Caco-2 (cell line): ENCODE measurements around the gene LRRC2. TPM values are rescaled to one million over a fixed set of nuclear protein-coding genes. Genes with fewer than 3 reads are reported as not detected.

ENCODE experiments used
- BruUV-seq: library from RNA; stranded (reverse); fragments of 400-500 nt; replicated peaks from 2 replicates; lab custom pipeline; 2021; lab: Mats Ljungman, UMichigan
- CTCF ChIA-PET: fragments of 300-600 bp; sonication (Branson Sonifier 250); formaldehyde crosslinking; loops from one replicate; lab custom pipeline; 2022; ENCODE audit warnings: antibody characterized with exemption; lab: Charles Lee
- POLR2A ChIA-PET: fragments of 300-600 bp; sonication (Branson Sonifier 250); formaldehyde crosslinking; loops from one replicate; lab custom pipeline; 2022; ENCODE audit warnings: antibody characterized with exemption; lab: Charles Lee
- DNase-seq, 2 experiments: peaks; one replicate each; pipeline versions ENCODE4 v3.0.0 to v3.0.0-alpha.2; 2020 to 2022
- H3K27me3 ChIP-seq: replicated peaks from 2 replicates; pipeline ENCODE4 v1.6.0; 2011; ENCODE audit warnings: low read length; ENCODE audit not compliant: control insufficient read depth, insufficient read depth
- H3K36me3 ChIP-seq: 2 replicates; pipeline ENCODE4 v1.5.1; 2011; ENCODE audit warnings: low read length; ENCODE audit not compliant: control insufficient read depth, insufficient read depth
- H3K4me1 ChIP-seq: fragments of 250-450 bp; sonication (Bioruptor Pico); 2 replicates; pipeline ENCODE4 v1.5.1; 2020; ENCODE audit warnings: mild to moderate bottlenecking
- H3K4me3 ChIP-seq: 2 replicates; pipeline ENCODE4 v1.5.1; 2011; ENCODE audit warnings: low read depth, mild to moderate bottlenecking, control low read depth, low read length
- H3K9me3 ChIP-seq: fragments of 250-450 bp; sonication (Bioruptor Pico); 2 replicates; pipeline ENCODE4 v1.5.1; 2020; ENCODE audit warnings: mild to moderate bottlenecking, moderate library complexity
- H3K27ac Mint-ChIP-seq: one replicate; pipeline ENCODE4 v1.8.0; 2022; ENCODE audit warnings: mixed read lengths; ENCODE audit not compliant: unreplicated experiment
- H3K27me3 Mint-ChIP-seq: one replicate; pipeline ENCODE4 v1.8.0; 2022; ENCODE audit warnings: mixed read lengths; ENCODE audit not compliant: insufficient read depth, unreplicated experiment
- H3K36me3 Mint-ChIP-seq: one replicate; pipeline ENCODE4 v1.8.0; 2022; ENCODE audit warnings: mild to moderate bottlenecking, mixed read lengths; ENCODE audit not compliant: insufficient read depth, unreplicated experiment
- H3K4me1 Mint-ChIP-seq: one replicate; pipeline ENCODE4 v1.8.0; 2022; ENCODE audit warnings: low read depth, mixed read lengths; ENCODE audit not compliant: unreplicated experiment
- H3K4me3 Mint-ChIP-seq: one replicate; pipeline ENCODE4 v1.8.0; 2022; ENCODE audit warnings: mild to moderate bottlenecking, moderate library complexity, mixed read lengths; ENCODE audit not compliant: unreplicated experiment
- H3K9me3 Mint-ChIP-seq: one replicate; pipeline ENCODE4 v1.8.0; 2022; ENCODE audit warnings: mixed read lengths; ENCODE audit not compliant: unreplicated experiment
- CTCF ChIP-seq, 2 experiments: fragments of 200-600 bp in 1 of 2; IDR thresholded peaks; 1 replicate in 1 of 2; 2 replicates in 1 of 2; pipeline versions ENCODE4 v1.5.1 to v1.8.0; 2011 to 2022; ENCODE audit warnings: antibody characterized with exemption in 1 of 2, control low read depth in 1 of 2, inconsistent platforms in 1 of 2, low read depth in 1 of 2, low read length in 1 of 2, mild to moderate bottlenecking in 1 of 2, moderate library complexity in 1 of 2; ENCODE audit not compliant: insufficient read depth in 1 of 2, severe bottlenecking in 1 of 2, unreplicated experiment in 1 of 2
- intact Hi-C: fragments of 100-400 bp; cut with micrococcal nuclease; formaldehyde crosslinking; loops from one replicate; pipeline ENCODE4 v1.10.0; 2022; ENCODE audit not compliant: unreplicated experiment
- total RNA-seq: library from RNA; stranded (reverse); gene quantifications from 2 replicates; pipeline ENCODE4 v1.2.3, GENCODE V29; 2022

Gene LRRC2
- total RNA-seq, 1 experiment from 2014 or later, result 0.27 TPM

- Mint-ChIP-seq H3K4me3 (no peak overlapping the region), H3K27ac (no peak overlapping the region), H3K36me3 (no peaks in the 10 kb centered on the region), H3K9me3 (no peaks in the 10 kb centered on the region), H3K4me1 (no peaks in the 10 kb centered on the region), H3K27me3 (no peaks in the 10 kb centered on the region)
- Histone ChIP-seq H3K9me3 (no peaks in the 10 kb centered on the region), H3K27me3 (no peaks in the 10 kb centered on the region), H3K36me3 (no peaks in the 10 kb centered on the region), H3K4me1 (peaks cover 25% of the 10 kb centered on the region), H3K4me3 (no peak overlapping the region)
- POLR2A ChIA-PET, result no interaction called here
- CTCF ChIA-PET, result interaction anchor here (2.6 kb wide), 1 partner anchor 18 kb away, joined by 14 read pairs; no protein-coding TSS in a partner anchor
- no TSS peak for BruUV-seq
- intact Hi-C loops, result no loop called here
- DNase-seq, result no peak
- TF ChIP-seq CTCF (IDR thresholded peaks at IDR 0.05; ENCODE audit: insufficient read depth in 1 of 2, low read depth in 1 of 2, low read length in 1 of 2, severe bottlenecking in 1 of 2, unreplicated experiment in 1 of 2), result no peak
Observed at GRCh38 chr3:46576386-46576785, 10.3 kb upstream of the LRRC2 start.

GRCh38 chr3:46575577-46576222, 9.6 kb upstream of the LRRC2 start:
- Histone ChIP-seq H3K36me3 (no peaks in the 10 kb centered on the region), H3K4me3 (no peak overlapping the region), H3K9me3 (no peaks in the 10 kb centered on the region), H3K27me3 (no peaks in the 10 kb centered on the region), H3K4me1 (peaks cover 25% of the 10 kb centered on the region)
- no peak for TF ChIP-seq CTCF (IDR thresholded peaks at IDR 0.05; ENCODE audit: insufficient read depth in 1 of 2, low read depth in 1 of 2, low read length in 1 of 2, severe bottlenecking in 1 of 2, unreplicated experiment in 1 of 2)
- DNase-seq, result no peak
- peak overlapping the region; percentile 66 for H3K27ac Mint-ChIP-seq
- no peaks in the 10 kb centered on the region for H3K4me1 Mint-ChIP-seq
- POLR2A ChIA-PET, result no interaction called here
- intact Hi-C loops, result no loop called here
- H3K9me3 Mint-ChIP-seq, result no peaks in the 10 kb centered on the region
- CTCF ChIA-PET, result interaction anchor here (1.5 to 2.6 kb wide), 2 partner anchors 17 to 18 kb away, joined by 4 to 14 read pairs; no protein-coding TSS in a partner anchor
- BruUV-seq, result no TSS peak
- no peak overlapping the region for H3K4me3 Mint-ChIP-seq
- no peaks in the 10 kb centered on the region for H3K36me3 Mint-ChIP-seq
- H3K27me3 Mint-ChIP-seq, result no peaks in the 10 kb centered on the region

- peak overlapping the region; percentile 38 for H3K4me3 Mint-ChIP-seq
- Histone ChIP-seq H3K27me3 (no peaks in the 10 kb centered on the region), H3K36me3 (no peaks in the 10 kb centered on the region), H3K4me3 (no peak overlapping the region), H3K4me1 (peaks cover 25% of the 10 kb centered on the region), H3K9me3 (no peaks in the 10 kb centered on the region)
- H3K4me1 Mint-ChIP-seq, result no peaks in the 10 kb centered on the region
- no peaks in the 10 kb centered on the region for H3K27me3 Mint-ChIP-seq
- TF ChIP-seq CTCF (IDR thresholded peaks at IDR 0.05; ENCODE audit: insufficient read depth in 1 of 2, low read depth in 1 of 2, low read length in 1 of 2, severe bottlenecking in 1 of 2, unreplicated experiment in 1 of 2), result no peak
- ChIA-PET POLR2A (interaction anchor here (1.3 to 1.9 kb wide), 2 partner anchors 11 to 16 kb away, joined by 4 to 9 read pairs; no protein-coding TSS in a partner anchor), CTCF (interaction anchor here (1.3 to 2.6 kb wide), 4 partner anchors 8 to 18 kb away, joined by 4 to 14 read pairs (median 5); no protein-coding TSS in a partner anchor)
- intact Hi-C loops, result loop anchor here (1.0 kb wide), 2 partner anchors 11 to 17 kb away; no protein-coding TSS in a partner anchor
- H3K27ac Mint-ChIP-seq, result peak overlapping the region; percentile 66
- no peaks in the 10 kb centered on the region for H3K9me3 Mint-ChIP-seq
- DNase-seq, result no peak
- H3K36me3 Mint-ChIP-seq, result no peaks in the 10 kb centered on the region
- no TSS peak for BruUV-seq
Observed at GRCh38 chr3:46574881-46575576, 8.9 kb upstream of the LRRC2 start.
